Memory B cell (primary cell): Measurements from ENCODE around the gene MYH6.
"Not testable (repeated sequence)": the region's sequence is repeated elsewhere in the genome, so short reads cannot be mapped to it uniquely, and the experiment has no call there.

Experiments used
- ATAC-seq: fragments of 150-1000 bp; cut with Tn5 transposase; 2 replicates; pipeline ENCODE4 v1.10.0; 2021; ENCODE audit warnings: low read depth, mild to moderate bottlenecking, moderate library complexity
- DNase-seq, 2 donors: peaks; one replicate each; pipeline ENCODE4 v3.0.0; 2022; ENCODE audit warnings: low spot score in 2 of 2
- H3K27ac Mint-ChIP-seq: one replicate; pipeline ENCODE4 v1.8.0; 2022; ENCODE audit warnings: mild to moderate bottlenecking, moderate library complexity, mixed read lengths
- H3K27me3 Mint-ChIP-seq: one replicate; pipeline ENCODE4 v1.8.0; 2022; ENCODE audit warnings: mixed read lengths
- H3K36me3 Mint-ChIP-seq: one replicate; pipeline ENCODE4 v1.8.0; 2022; ENCODE audit warnings: mild to moderate bottlenecking, mixed read lengths
- H3K4me1 Mint-ChIP-seq: one replicate; pipeline ENCODE4 v1.8.0; 2022; ENCODE audit warnings: mixed read lengths
- H3K4me3 Mint-ChIP-seq: one replicate; pipeline ENCODE4 v1.8.0; 2022; ENCODE audit warnings: mild to moderate bottlenecking, moderate library complexity, mixed read lengths
- H3K9me3 Mint-ChIP-seq: one replicate; pipeline ENCODE4 v1.8.0; 2022; ENCODE audit warnings: mixed read lengths

The MYH6 gene

DNA sequence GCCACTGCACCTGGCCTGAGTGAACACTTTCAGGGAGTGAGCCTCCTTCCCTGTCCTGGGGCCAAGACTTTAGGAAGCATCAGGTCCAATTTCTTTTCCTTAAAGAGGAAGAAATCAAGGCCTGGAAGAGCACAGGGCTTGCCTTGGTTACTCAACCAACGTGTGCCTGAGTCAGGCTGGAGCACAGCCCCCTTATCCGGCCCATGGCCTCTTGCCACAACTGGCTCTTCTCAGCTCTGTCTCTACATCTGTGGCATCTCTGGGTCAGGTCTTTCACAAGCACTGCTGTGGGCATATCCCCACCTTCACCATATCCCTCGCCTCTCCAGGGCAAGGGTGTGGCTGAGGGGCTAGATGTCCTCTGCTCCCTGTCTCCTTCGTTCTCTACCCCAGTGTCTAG is 6.8 kb downstream of the MYH6 start:
- no peaks in the 10 kb centered on the region for H3K36me3 Mint-ChIP-seq
- no peak overlapping the region for H3K4me3 Mint-ChIP-seq
- peaks cover 27% of the 10 kb centered on the region for H3K27me3 Mint-ChIP-seq
- no peaks in the 10 kb centered on the region for H3K9me3 Mint-ChIP-seq
- ATAC-seq: no peak
- H3K4me1 Mint-ChIP-seq: peaks cover 9% of the 10 kb centered on the region
- DNase-seq: no peak
- H3K27ac Mint-ChIP-seq: no peak overlapping the region

DNA sequence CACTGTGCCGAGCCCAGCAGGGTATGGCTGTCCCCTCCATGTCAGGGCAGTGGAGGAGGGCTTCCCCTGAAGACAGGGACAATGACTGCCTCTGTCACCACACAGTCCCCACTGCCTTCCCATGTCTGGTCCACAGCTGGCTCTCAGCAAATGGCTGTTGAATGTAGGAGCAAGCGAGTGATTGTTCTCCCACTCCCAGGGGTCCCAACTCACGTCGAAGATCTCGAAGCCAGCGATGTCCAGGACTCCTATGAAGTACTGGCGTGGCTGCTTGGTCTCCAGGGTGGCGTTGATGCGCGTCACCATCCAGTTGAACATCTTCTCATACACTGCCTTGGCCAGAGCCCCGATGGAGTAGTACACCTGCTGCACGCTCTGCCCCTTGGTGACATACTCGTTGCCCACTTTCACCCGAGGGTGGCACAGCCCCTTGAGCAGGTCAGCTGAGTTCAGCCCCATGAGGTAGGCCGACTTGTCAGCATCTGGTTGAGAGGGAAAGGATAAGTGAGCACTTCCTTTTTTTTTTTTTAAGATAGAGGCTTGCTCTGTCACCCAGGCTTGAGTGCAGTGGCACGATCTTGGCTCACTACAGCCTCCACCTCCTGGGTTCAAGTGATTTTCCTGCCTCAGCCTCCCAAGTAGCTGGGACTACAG is 7.5 kb downstream of the MYH6 start:
- not testable (repeated sequence) for H3K4me1 Mint-ChIP-seq, H3K27ac Mint-ChIP-seq, ATAC-seq, H3K4me3 Mint-ChIP-seq, H3K9me3 Mint-ChIP-seq, DNase-seq, H3K36me3 Mint-ChIP-seq
- H3K27me3 Mint-ChIP-seq: peaks cover 22% of the 10 kb centered on the region

DNA sequence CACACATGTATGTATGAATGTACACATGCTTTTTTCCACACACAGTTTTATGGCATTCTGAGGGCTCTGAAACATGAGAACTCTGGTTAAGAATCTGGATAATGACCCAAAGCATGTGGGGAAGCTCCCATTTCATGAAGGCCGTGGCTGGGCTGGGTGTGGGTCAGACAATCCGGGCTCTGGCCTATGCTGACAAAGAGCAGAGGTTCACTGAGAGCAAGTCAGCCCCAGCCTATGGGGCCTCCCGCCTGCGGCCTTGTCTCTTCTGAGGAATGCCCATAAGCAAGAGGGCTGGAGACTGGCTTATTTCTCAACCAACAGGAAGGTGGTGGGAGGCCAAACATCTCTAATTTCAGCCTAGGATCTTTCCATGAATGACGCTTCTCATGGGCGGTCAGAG is 8.5 kb downstream of the MYH6 start:
- H3K9me3 Mint-ChIP-seq: no peaks in the 10 kb centered on the region
- DNase-seq: no peak
- ATAC-seq: no peak
- no peak overlapping the region for H3K4me3 Mint-ChIP-seq
- H3K27ac Mint-ChIP-seq: no peak overlapping the region
- H3K27me3 Mint-ChIP-seq: peaks cover 19% of the 10 kb centered on the region
- H3K36me3 Mint-ChIP-seq: no peaks in the 10 kb centered on the region
- H3K4me1 Mint-ChIP-seq: peaks cover 4% of the 10 kb centered on the region

- Mint-ChIP-seq H3K27me3 (peaks cover 19% of the 10 kb centered on the region), H3K27ac (no peak overlapping the region), H3K4me3 (no peak overlapping the region), H3K36me3 (no peaks in the 10 kb centered on the region), H3K4me1 (peaks cover 4% of the 10 kb centered on the region), H3K9me3 (no peaks in the 10 kb centered on the region)
- DNase-seq (no peak), ATAC-seq (no peak)
These were observed 8.9 kb downstream of the MYH6 start for GRCh38 chr14:23399136-23399535.

DNA sequence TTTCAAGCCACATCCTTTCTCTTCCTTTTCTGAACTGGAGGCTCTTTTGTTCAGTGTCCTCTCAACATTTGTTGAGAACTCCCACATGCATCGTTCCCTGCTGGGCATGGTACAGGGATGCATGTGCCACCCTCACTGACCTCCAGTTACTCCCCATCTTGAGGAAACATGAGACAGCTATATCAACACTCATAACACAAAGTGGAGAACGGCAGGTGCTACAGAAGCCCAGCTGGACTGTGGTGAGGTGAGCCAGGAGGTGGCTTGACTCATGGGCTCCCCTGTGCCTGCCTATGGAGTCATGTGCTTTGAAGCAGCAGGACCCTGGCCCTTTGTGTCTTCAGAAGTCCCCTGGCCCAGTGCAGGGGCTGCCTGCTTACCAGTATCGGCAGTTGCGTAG is 9.7 kb downstream of the MYH6 start:
- ATAC-seq: no peak
- no peaks in the 10 kb centered on the region for H3K36me3 Mint-ChIP-seq
- H3K27ac Mint-ChIP-seq: no peak overlapping the region
- no peak for DNase-seq
- H3K4me3 Mint-ChIP-seq: no peak overlapping the region
- H3K9me3 Mint-ChIP-seq: no peaks in the 10 kb centered on the region
- H3K27me3 Mint-ChIP-seq: peaks cover 19% of the 10 kb centered on the region
- H3K4me1 Mint-ChIP-seq: peaks cover 4% of the 10 kb centered on the region

- no peak overlapping the region for H3K27ac Mint-ChIP-seq
- ATAC-seq: no peak
- no peak overlapping the region for H3K4me3 Mint-ChIP-seq
- no peaks in the 10 kb centered on the region for H3K4me1 Mint-ChIP-seq
- no peaks in the 10 kb centered on the region for H3K9me3 Mint-ChIP-seq
- DNase-seq: no peak
- H3K27me3 Mint-ChIP-seq: peaks cover 13% of the 10 kb centered on the region
- no peaks in the 10 kb centered on the region for H3K36me3 Mint-ChIP-seq
These were observed 11.2 kb downstream of the MYH6 start for GRCh38 chr14:23396781-23397407.

- no peaks in the 10 kb centered on the region for H3K36me3 Mint-ChIP-seq
- H3K27me3 Mint-ChIP-seq: peaks cover 10% of the 10 kb centered on the region
- no peak for DNase-seq
- H3K27ac Mint-ChIP-seq: no peak overlapping the region
- no peaks in the 10 kb centered on the region for H3K9me3 Mint-ChIP-seq
- no peak for ATAC-seq
- no peak overlapping the region for H3K4me3 Mint-ChIP-seq
- no peaks in the 10 kb centered on the region for H3K4me1 Mint-ChIP-seq
These were observed 11.9 kb downstream of the MYH6 start for GRCh38 chr14:23396126-23396525.

DNA sequence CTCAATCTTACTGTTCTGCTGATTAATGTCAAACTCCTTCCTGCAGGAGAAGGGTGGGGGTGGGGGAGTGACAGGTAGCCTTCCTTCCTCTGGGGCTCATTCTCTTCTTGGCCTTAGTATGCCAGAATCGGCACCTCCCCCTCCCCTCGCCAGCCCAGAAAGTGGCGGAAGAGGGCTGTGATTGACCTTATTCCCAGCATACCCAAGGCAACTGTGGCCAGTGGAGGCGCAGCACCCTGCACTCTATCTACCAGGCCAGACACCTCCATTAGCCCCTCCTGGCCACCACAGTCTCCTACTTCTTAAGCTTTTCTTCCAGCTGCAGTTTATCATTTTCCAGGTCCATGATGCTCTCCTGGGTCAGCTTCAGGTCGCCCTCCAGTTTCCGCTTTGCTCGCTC is 15.5 kb downstream of the MYH6 start:
- peaks cover 18% of the 10 kb centered on the region for H3K27me3 Mint-ChIP-seq
- no peak overlapping the region for H3K4me3 Mint-ChIP-seq
- H3K27ac Mint-ChIP-seq: no peak overlapping the region
- no peaks in the 10 kb centered on the region for H3K4me1 Mint-ChIP-seq
- DNase-seq (no peak), ATAC-seq (no peak)
- H3K36me3 Mint-ChIP-seq: no peaks in the 10 kb centered on the region
- H3K9me3 Mint-ChIP-seq: no peaks in the 10 kb centered on the region

DNA sequence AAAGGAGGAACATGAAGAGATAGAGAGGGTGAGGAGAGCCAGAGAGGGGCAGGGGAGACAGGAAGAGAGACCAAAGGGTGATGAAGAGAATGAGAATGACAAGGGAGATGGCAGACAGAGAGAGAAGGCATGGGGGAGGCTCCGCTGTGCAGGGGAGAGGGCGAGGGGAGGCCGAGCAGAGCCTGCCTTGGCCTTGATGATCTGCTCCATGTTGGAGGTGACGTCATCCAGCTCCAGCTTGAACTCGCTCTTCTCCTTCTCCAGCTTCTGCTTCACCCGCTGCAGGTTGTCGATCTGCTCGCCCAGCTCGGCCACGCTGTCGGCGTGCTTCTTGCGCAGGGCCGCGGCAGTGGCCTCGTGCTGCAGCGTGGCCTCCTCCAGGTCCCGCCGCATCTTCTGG is 18.2 kb downstream of the MYH6 start:
- H3K27ac Mint-ChIP-seq, H3K4me1 Mint-ChIP-seq, DNase-seq, H3K4me3 Mint-ChIP-seq, H3K36me3 Mint-ChIP-seq, H3K9me3 Mint-ChIP-seq, ATAC-seq: not testable (repeated sequence)
- peaks cover 20% of the 10 kb centered on the region for H3K27me3 Mint-ChIP-seq

DNA sequence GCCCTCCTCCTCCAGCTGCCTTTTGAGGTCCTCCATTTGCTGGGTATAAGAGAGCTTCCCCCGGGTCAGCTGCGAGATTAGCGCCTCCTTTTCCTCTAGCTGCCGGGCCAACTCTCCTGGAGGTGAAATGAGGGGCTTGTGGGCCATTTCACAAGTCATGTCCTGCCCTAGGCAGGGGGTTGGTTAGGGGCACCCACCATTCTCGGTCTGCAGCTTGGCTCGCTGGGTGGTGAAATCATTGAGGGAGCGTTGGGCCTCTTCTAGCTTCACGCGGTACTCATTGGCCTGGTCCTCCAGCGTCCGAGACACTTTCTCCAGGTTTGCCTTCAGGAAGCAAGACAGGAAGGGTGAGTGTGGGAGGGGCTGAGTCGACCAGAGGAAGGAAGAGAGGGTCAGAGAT is 18.7 kb downstream of the MYH6 start:
- no peak overlapping the region for H3K27ac Mint-ChIP-seq
- no peak for ATAC-seq
- H3K27me3 Mint-ChIP-seq: peaks cover 22% of the 10 kb centered on the region
- no peaks in the 10 kb centered on the region for H3K36me3 Mint-ChIP-seq
- H3K4me1 Mint-ChIP-seq: no peaks in the 10 kb centered on the region
- no peak overlapping the region for H3K4me3 Mint-ChIP-seq
- no peaks in the 10 kb centered on the region for H3K9me3 Mint-ChIP-seq
- no peak for DNase-seq

GRCh38 chr14:23388996-23389395 is 19.1 kb downstream of the MYH6 start:
- Mint-ChIP-seq H3K27me3 (peaks cover 24% of the 10 kb centered on the region), H3K36me3 (no peaks in the 10 kb centered on the region), H3K4me3 (no peak overlapping the region), H3K9me3 (no peaks in the 10 kb centered on the region), H3K27ac (no peak overlapping the region), H3K4me1 (no peaks in the 10 kb centered on the region)
- no peak for ATAC-seq
- no peak for DNase-seq

GRCh38 chr14:23387916-23388882 is 19.9 kb downstream of the MYH6 start:
- Mint-ChIP-seq H3K9me3 (no peaks in the 10 kb centered on the region), H3K4me1 (no peaks in the 10 kb centered on the region), H3K27me3 (peaks cover 21% of the 10 kb centered on the region), H3K27ac (no peak overlapping the region), H3K36me3 (no peaks in the 10 kb centered on the region), H3K4me3 (no peak overlapping the region)
- DNase-seq (no peak), ATAC-seq (no peak)

- Mint-ChIP-seq H3K4me1 (no peaks in the 10 kb centered on the region), H3K27me3 (peaks cover 18% of the 10 kb centered on the region), H3K9me3 (no peaks in the 10 kb centered on the region), H3K4me3 (no peak overlapping the region), H3K36me3 (no peaks in the 10 kb centered on the region), H3K27ac (no peak overlapping the region)
- ATAC-seq (no peak), DNase-seq (no peak)
These were observed 21.1 kb downstream of the MYH6 start for GRCh38 chr14:23386999-23387398.

GRCh38 chr14:23386266-23386657 is 21.8 kb downstream of the MYH6 start:
- H3K27me3 Mint-ChIP-seq: peaks cover 23% of the 10 kb centered on the region
- H3K4me1 Mint-ChIP-seq, ATAC-seq, H3K4me3 Mint-ChIP-seq, DNase-seq, H3K27ac Mint-ChIP-seq, H3K36me3 Mint-ChIP-seq, H3K9me3 Mint-ChIP-seq: not testable (repeated sequence)
